ENCODE measurements around the gene RBM24.

RBM24 gene

DNA sequence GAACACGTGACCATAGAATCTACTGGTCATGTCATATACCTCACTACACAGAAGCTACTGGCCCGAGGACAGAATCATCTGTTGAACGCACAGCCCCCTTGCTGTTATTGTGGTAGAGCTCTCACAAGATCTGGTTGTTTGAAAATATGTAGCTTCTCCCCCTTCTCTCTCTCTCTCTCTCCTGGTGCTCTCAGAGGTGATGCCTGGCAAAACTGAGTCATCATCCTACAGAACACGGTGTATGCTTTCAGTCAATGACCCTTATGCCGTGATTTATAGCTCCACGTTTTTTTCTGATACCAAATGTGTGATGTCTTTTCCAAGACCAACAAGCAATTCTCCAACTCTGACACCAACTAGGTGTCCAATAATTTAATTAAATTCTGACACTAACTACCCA, 13.0 kb upstream of the RBM24 start:
- Histone ChIP-seq H3K36me3 (ENCODE audit: control insufficient read depth, insufficient read depth, low read length) (no peaks in the 10 kb centered on the region), H3K9me3 (ENCODE audit: control insufficient read depth, insufficient read depth, low read length) (no peaks in the 10 kb centered on the region), H3K4me1 (ENCODE audit: control insufficient read depth, insufficient read depth, low read length) (no peaks in the 10 kb centered on the region), H3K27me3 (ENCODE audit: control insufficient read depth, insufficient read depth, low read length) (no peaks in the 10 kb centered on the region), H3K27ac (ENCODE audit: low read length) (no peak overlapping the region), H3K4me3 (ENCODE audit: low read length) (no peak overlapping the region)
- WGBS (ENCODE audit: insufficient coverage, insufficient read length): no CpG with 5 or more reads among the region's 6 CpGs
- no peak for DNase-seq (ENCODE audit: low read depth, low spot score)

GRCh38 chr6:17269840-17270239, 11.3 kb upstream of the RBM24 start:
- WGBS (ENCODE audit: insufficient coverage, insufficient read length): no CpG with 5 or more reads among the region's 3 CpGs
- Histone ChIP-seq H3K36me3 (ENCODE audit: control insufficient read depth, insufficient read depth, low read length) (no peaks in the 10 kb centered on the region), H3K4me1 (ENCODE audit: control insufficient read depth, insufficient read depth, low read length) (no peaks in the 10 kb centered on the region), H3K9me3 (ENCODE audit: control insufficient read depth, insufficient read depth, low read length) (no peaks in the 10 kb centered on the region), H3K4me3 (ENCODE audit: low read length) (no peak overlapping the region), H3K27me3 (ENCODE audit: control insufficient read depth, insufficient read depth, low read length) (no peaks in the 10 kb centered on the region), H3K27ac (ENCODE audit: low read length) (no peak overlapping the region)
- DNase-seq (ENCODE audit: low read depth, low spot score): no peak

GRCh38 chr6:17271628-17272027, 9.5 kb upstream of the RBM24 start:
- Histone ChIP-seq H3K4me3 (ENCODE audit: low read length) (no peak overlapping the region), H3K9me3 (ENCODE audit: control insufficient read depth, insufficient read depth, low read length) (no peaks in the 10 kb centered on the region), H3K27me3 (ENCODE audit: control insufficient read depth, insufficient read depth, low read length) (no peaks in the 10 kb centered on the region), H3K4me1 (ENCODE audit: control insufficient read depth, insufficient read depth, low read length) (no peaks in the 10 kb centered on the region), H3K36me3 (ENCODE audit: control insufficient read depth, insufficient read depth, low read length) (no peaks in the 10 kb centered on the region), H3K27ac (ENCODE audit: low read length) (no peak overlapping the region)
- DNase-seq (ENCODE audit: low read depth, low spot score): no peak
- WGBS (ENCODE audit: insufficient coverage, insufficient read length): no CpG with 5 or more reads among the region's 3 CpGs

DNA sequence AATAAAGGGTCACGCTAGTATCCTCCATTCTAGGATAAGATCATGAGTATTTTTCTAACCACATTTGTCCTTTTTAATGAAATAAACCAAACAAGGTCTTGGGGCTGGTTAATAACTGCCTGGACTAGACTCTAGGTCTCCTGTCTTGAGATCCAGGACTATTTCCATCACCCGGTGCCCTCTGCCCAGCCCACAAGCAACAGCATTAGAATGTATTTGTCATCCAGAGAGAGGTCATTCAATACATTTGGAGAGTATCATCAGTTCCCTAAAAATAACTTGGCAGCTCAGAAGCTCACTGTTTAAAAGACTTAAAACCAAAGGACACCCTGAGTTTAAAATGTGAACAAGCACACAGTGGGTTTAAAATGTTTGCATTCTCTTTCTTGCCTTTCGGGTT, 4.4 kb upstream of the RBM24 start:
- no peak overlapping the region for H3K27ac ChIP-seq (ENCODE audit: low read length)
- WGBS (ENCODE audit: insufficient coverage, insufficient read length): no CpG with 5 or more reads among the region's 3 CpGs
- no peak for DNase-seq (ENCODE audit: low read depth, low spot score)

GRCh38 chr6:17277256-17277655, 3.9 kb upstream of the RBM24 start:
- Histone ChIP-seq H3K4me3 (ENCODE audit: low read length) (no peak overlapping the region), H3K4me1 (ENCODE audit: control insufficient read depth, insufficient read depth, low read length) (no peaks in the 10 kb centered on the region), H3K36me3 (ENCODE audit: control insufficient read depth, insufficient read depth, low read length) (no peaks in the 10 kb centered on the region), H3K9me3 (ENCODE audit: control insufficient read depth, insufficient read depth, low read length) (no peaks in the 10 kb centered on the region), H3K27me3 (ENCODE audit: control insufficient read depth, insufficient read depth, low read length) (peaks cover 27% of the 10 kb centered on the region), H3K27ac (ENCODE audit: low read length) (no peak overlapping the region)
- WGBS (ENCODE audit: insufficient coverage, insufficient read length): no CpG with 5 or more reads among the region's 2 CpGs
- no peak for DNase-seq (ENCODE audit: low read depth, low spot score)

More for the DNA sequence above, 4.4 kb upstream of the RBM24 start:
- H3K4me1 ChIP-seq (ENCODE audit: control insufficient read depth, insufficient read depth, low read length): no peaks in the 10 kb centered on the region
- H3K36me3 ChIP-seq (ENCODE audit: control insufficient read depth, insufficient read depth, low read length): no peaks in the 10 kb centered on the region
- peaks cover 22% of the 10 kb centered on the region for H3K27me3 ChIP-seq (ENCODE audit: control insufficient read depth, insufficient read depth, low read length)
- no peak overlapping the region for H3K4me3 ChIP-seq (ENCODE audit: low read length)
- no peaks in the 10 kb centered on the region for H3K9me3 ChIP-seq (ENCODE audit: control insufficient read depth, insufficient read depth, low read length)

- Histone ChIP-seq H3K27ac (ENCODE audit: low read length) (no peak overlapping the region), H3K9me3 (ENCODE audit: control insufficient read depth, insufficient read depth, low read length) (no peaks in the 10 kb centered on the region), H3K36me3 (ENCODE audit: control insufficient read depth, insufficient read depth, low read length) (no peaks in the 10 kb centered on the region), H3K4me3 (ENCODE audit: low read length) (no peak overlapping the region), H3K27me3 (ENCODE audit: control insufficient read depth, insufficient read depth, low read length) (peaks cover 34% of the 10 kb centered on the region), H3K4me1 (ENCODE audit: control insufficient read depth, insufficient read depth, low read length) (no peaks in the 10 kb centered on the region)
- no peak for DNase-seq (ENCODE audit: low read depth, low spot score)
- no CpG with 5 or more reads among the region's 10 CpGs for WGBS (ENCODE audit: insufficient coverage, insufficient read length)
These were observed 2.7 kb upstream of the RBM24 start for GRCh38 chr6:17278289-17279063.

- Histone ChIP-seq H3K27me3 (ENCODE audit: control insufficient read depth, insufficient read depth, low read length) (peaks cover 34% of the 10 kb centered on the region), H3K27ac (ENCODE audit: low read length) (no peak overlapping the region), H3K4me1 (ENCODE audit: control insufficient read depth, insufficient read depth, low read length) (no peaks in the 10 kb centered on the region), H3K36me3 (ENCODE audit: control insufficient read depth, insufficient read depth, low read length) (no peaks in the 10 kb centered on the region), H3K9me3 (ENCODE audit: control insufficient read depth, insufficient read depth, low read length) (no peaks in the 10 kb centered on the region), H3K4me3 (ENCODE audit: low read length) (peak overlapping the region; percentile 49; the same call in 1 of the 2 replicates)
- no peak for DNase-seq (ENCODE audit: low read depth, low spot score)
- WGBS (ENCODE audit: insufficient coverage, insufficient read length): no CpG with 5 or more reads among the region's 11 CpGs
These were observed 1.0 kb upstream of the RBM24 start for GRCh38 chr6:17280138-17280537.

DNA sequence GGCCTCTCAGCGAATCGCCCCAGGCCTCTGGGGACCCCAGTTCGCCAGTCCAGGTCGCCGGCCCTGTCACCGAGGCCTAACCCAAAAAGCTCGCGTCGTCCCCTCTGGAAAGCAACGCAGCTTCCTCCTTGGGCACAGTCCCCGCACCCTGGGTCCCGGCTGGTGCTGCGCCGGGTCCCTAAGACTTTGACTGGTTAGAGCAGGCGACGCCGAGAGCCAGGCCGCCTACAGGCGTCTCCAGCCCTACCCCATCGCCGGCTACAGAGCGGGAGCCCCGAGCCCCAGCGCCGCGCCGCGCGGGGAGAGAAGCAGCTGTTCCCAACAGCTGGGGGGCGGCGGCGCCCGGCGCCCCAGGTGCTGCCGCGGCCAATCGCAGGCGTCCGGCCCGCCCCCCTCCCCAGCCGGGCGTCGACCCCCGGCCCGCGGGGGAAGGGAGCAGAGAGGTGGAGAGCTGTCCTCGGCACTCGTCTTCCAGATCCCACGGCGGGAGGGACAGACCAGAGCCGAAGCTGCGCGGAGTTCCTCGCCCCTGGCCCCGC, 540 bp upstream of the RBM24 start:
- no CpG with 5 or more reads among the region's 55 CpGs for WGBS (ENCODE audit: insufficient coverage, insufficient read length)
- Histone ChIP-seq H3K27ac (ENCODE audit: low read length) (no peak overlapping the region), H3K4me1 (ENCODE audit: control insufficient read depth, insufficient read depth, low read length) (no peaks in the 10 kb centered on the region), H3K4me3 (ENCODE audit: low read length) (peak overlapping the region; percentile 49; the same call in 1 of the 2 replicates), H3K9me3 (ENCODE audit: control insufficient read depth, insufficient read depth, low read length) (no peaks in the 10 kb centered on the region), H3K27me3 (ENCODE audit: control insufficient read depth, insufficient read depth, low read length) (peaks cover 34% of the 10 kb centered on the region), H3K36me3 (ENCODE audit: control insufficient read depth, insufficient read depth, low read length) (no peaks in the 10 kb centered on the region)
- no peak for DNase-seq (ENCODE audit: low read depth, low spot score)

- H3K4me1 ChIP-seq (ENCODE audit: control insufficient read depth, insufficient read depth, low read length): no peaks in the 10 kb centered on the region
- H3K4me3 ChIP-seq (ENCODE audit: low read length): peak overlapping the region; percentile 49; the same call in 1 of the 2 replicates
- no peaks in the 10 kb centered on the region for H3K36me3 ChIP-seq (ENCODE audit: control insufficient read depth, insufficient read depth, low read length)
- H3K9me3 ChIP-seq (ENCODE audit: control insufficient read depth, insufficient read depth, low read length): no peaks in the 10 kb centered on the region
- WGBS (ENCODE audit: insufficient coverage, insufficient read length): no CpG with 5 or more reads among the region's 77 CpGs
- H3K27me3 ChIP-seq (ENCODE audit: control insufficient read depth, insufficient read depth, low read length): peaks cover 34% of the 10 kb centered on the region
- H3K27ac ChIP-seq (ENCODE audit: low read length): no peak overlapping the region
- DNase-seq (ENCODE audit: low read depth, low spot score): no peak
These were observed 628 bp downstream of the RBM24 start for GRCh38 chr6:17281497-17282481.

DNA sequence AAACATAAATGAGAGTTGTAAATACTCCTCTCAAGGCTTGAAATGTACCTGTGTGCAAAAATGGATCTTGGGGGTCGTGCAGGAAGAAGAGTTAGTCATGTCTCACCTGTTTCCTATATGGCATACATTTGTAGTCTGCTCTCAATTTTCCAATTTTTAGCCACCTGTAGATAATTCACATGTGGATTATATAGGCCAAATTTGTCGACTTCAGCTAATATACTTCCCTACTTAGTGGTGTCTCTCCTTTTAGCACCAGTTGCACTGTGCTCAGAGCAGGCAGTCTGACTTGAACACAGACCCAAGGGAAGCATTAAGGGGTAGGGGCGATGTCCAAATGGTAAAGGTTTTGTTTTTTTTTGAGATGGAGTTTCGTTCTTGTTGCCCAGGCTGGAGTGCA, 1.9 kb downstream of the RBM24 start:
- Histone ChIP-seq H3K9me3 (ENCODE audit: control insufficient read depth, insufficient read depth, low read length) (no peaks in the 10 kb centered on the region), H3K4me3 (ENCODE audit: low read length) (no peak overlapping the region), H3K4me1 (ENCODE audit: control insufficient read depth, insufficient read depth, low read length) (no peaks in the 10 kb centered on the region), H3K27me3 (ENCODE audit: control insufficient read depth, insufficient read depth, low read length) (peaks cover 34% of the 10 kb centered on the region), H3K36me3 (ENCODE audit: control insufficient read depth, insufficient read depth, low read length) (no peaks in the 10 kb centered on the region), H3K27ac (ENCODE audit: low read length) (no peak overlapping the region)
- no peak for DNase-seq (ENCODE audit: low read depth, low spot score)
- WGBS (ENCODE audit: insufficient coverage, insufficient read length): no CpG with 5 or more reads among the region's 4 CpGs

All from iPS DF 6.9 (cell line).